HCT116 (cell line): ENCODE measurements around the gene HMGXB4. TPM values are rescaled to one million over a fixed set of nuclear protein-coding genes. Genes with fewer than 3 reads are reported as not detected.

Source experiments
- ATAC-seq: fragments of 200-7000 bp; cut with Tn5 transposase; 2 replicates; pipeline ENCODE4 v1.9.1; 2020; ENCODE audit warnings: mild to moderate bottlenecking, moderate library complexity
- BruUV-seq: library from RNA; stranded (reverse); fragments of 400-500 nt; replicated peaks from 2 replicates; lab custom pipeline; 2021; lab: Mats Ljungman, UMichigan
- CTCF ChIA-PET: fragments of 300-600 bp; sonication (Branson Sonifier 250); formaldehyde crosslinking; loops from one replicate; lab custom pipeline; 2021; ENCODE audit warnings: antibody characterized with exemption; lab: Charles Lee
- POLR2A ChIA-PET: fragments of 300-600, 350-600 bp; sonication (Branson Sonifier 250); formaldehyde crosslinking; loops from one replicate; lab custom pipeline; 2021; ENCODE audit warnings: antibody characterized with exemption; lab: Charles Lee
- RAD21 ChIA-PET, 2 experiments: fragments of 300-600 bp; sonication (Branson Sonifier 250); formaldehyde crosslinking; loops; one replicate each; lab custom pipeline; 2023; ENCODE audit warnings: low total read pairs in 2 of 2; ENCODE audit not compliant: uncharacterized antibody in 2 of 2, unreplicated experiment in 2 of 2, low non-redundant PET in 1 of 2; lab: Charles Lee
- DNase-seq: peaks from one replicate; pipeline ENCODE4 v3.0.0-alpha.2; 2010; ENCODE audit warnings: low read depth, low spot score
- H2AFZ ChIP-seq: fragments of 200-600 bp; shearing (Covaris generic), sonication (generic); 2 replicates; pipeline ENCODE4 v1.6.1; 2017; ENCODE audit warnings: low read depth, mixed run types, mixed read lengths, antibody characterized with exemption, low read length; ENCODE audit not compliant: poor library complexity, severe bottlenecking
- H3K27ac ChIP-seq: 2 replicates; pipeline ENCODE4 v1.5.1; 2012; ENCODE audit warnings: low read depth, low read length
- H3K27me3 ChIP-seq: fragments of 200-600 bp; sonication (generic); 2 replicates; pipeline ENCODE4 v1.6.1; 2016; ENCODE audit warnings: mixed run types, low read length, mixed read lengths; ENCODE audit not compliant: insufficient read depth
- H3K36me3 ChIP-seq, 2 experiments: fragments of 200-500 bp in 1 of 2; fragments of 200-600 bp in 1 of 2; sonication (Bioruptor generic) in 1 of 2; sonication (generic) in 1 of 2; 2 replicates each; pipeline versions ENCODE4 v1.5.1 to v1.6.1; 2014 to 2016; ENCODE audit warnings: low read length in 2 of 2, inconsistent platforms in 1 of 2, mixed read lengths in 1 of 2, mixed run types in 1 of 2; ENCODE audit not compliant: insufficient read depth in 2 of 2, control insufficient read depth in 1 of 2
- H3K4me1 ChIP-seq, 2 experiments: fragments of 200-600 bp in 1 of 2; sonication (generic) in 1 of 2; 2 replicates each; pipeline versions ENCODE4 v1.5.1 to v1.6.1; 2012 to 2017; ENCODE audit warnings: low read length in 2 of 2, inconsistent platforms in 1 of 2, mild to moderate bottlenecking in 1 of 2, mixed read lengths in 1 of 2, mixed run types in 1 of 2, moderate library complexity in 1 of 2; ENCODE audit not compliant: insufficient read depth in 2 of 2, control insufficient read depth in 1 of 2
- H3K4me2 ChIP-seq: fragments of 200-600 bp; sonication (generic); 2 replicates; pipeline ENCODE4 v1.6.1; 2017; ENCODE audit warnings: mixed run types, low read length, mixed read lengths
- H3K4me3 ChIP-seq, 2 experiments: fragments of 200-600 bp in 1 of 2; sonication (generic) in 1 of 2; replicated peaks in 1 of 2; 2 replicates each; pipeline ENCODE4 v1.5.1; 2011 to 2016; ENCODE audit warnings: low read length in 2 of 2, control low read depth in 1 of 2, low read depth in 1 of 2, mild to moderate bottlenecking in 1 of 2, mixed read lengths in 1 of 2, mixed run types in 1 of 2
- H3K79me2 ChIP-seq: fragments of 200-600 bp; sonication (generic); 2 replicates; pipeline ENCODE4 v1.6.1; 2017; ENCODE audit warnings: mild to moderate bottlenecking, mixed run types, low read length, moderate library complexity, mixed read lengths; ENCODE audit not compliant: insufficient read depth
- H3K9ac ChIP-seq: fragments of 200-600 bp; sonication (generic); 2 replicates; pipeline ENCODE4 v1.6.1; 2016; ENCODE audit warnings: low read length, mixed read lengths
- H3K9me2 ChIP-seq: fragments of 200-600 bp; sonication (generic), shearing (Covaris generic); 2 replicates; pipeline ENCODE4 v1.6.1; 2017; ENCODE audit warnings: mixed run types, mild to moderate bottlenecking, moderate library complexity; ENCODE audit not compliant: insufficient read depth
- H3K9me3 ChIP-seq, 2 experiments: fragments of 200-500 bp in 1 of 2; fragments of 200-600 bp in 1 of 2; sonication (Bioruptor generic) in 1 of 2; sonication (generic) in 1 of 2; 2 replicates each; pipeline ENCODE4 v1.6.1; 2014 to 2017; ENCODE audit warnings: low read length in 2 of 2, mixed read lengths in 2 of 2, inconsistent platforms in 1 of 2, low read depth in 1 of 2, mild to moderate bottlenecking in 1 of 2, mixed run types in 1 of 2, moderate library complexity in 1 of 2; ENCODE audit not compliant: control insufficient read depth in 1 of 2, insufficient read depth in 1 of 2
- H4K20me1 ChIP-seq: fragments of 200-600 bp; sonication (generic), shearing (Covaris generic); 2 replicates; pipeline ENCODE4 v1.6.1; 2017; ENCODE audit warnings: mixed run types, mild to moderate bottlenecking, moderate library complexity; ENCODE audit not compliant: insufficient read depth
- CBX3 ChIP-seq: IDR thresholded peaks from 2 replicates; pipeline ENCODE4 v1.6.1; 2012; ENCODE audit warnings: low read depth
- CTCF ChIP-seq, 3 experiments: fragments of 200-600 bp in 1 of 3; sonication (generic) in 1 of 3; IDR thresholded peaks in 2 of 3; conservative IDR thresholded peaks in 1 of 3; 2 replicates each; pipeline ENCODE4 v1.5.1; 2012 to 2017; ENCODE audit warnings: low read depth in 2 of 3, low read length in 2 of 3, antibody characterized with exemption in 1 of 3, borderline replicate concordance in 1 of 3, control low read depth in 1 of 3, mild to moderate bottlenecking in 1 of 3, mixed read lengths in 1 of 3, mixed run types in 1 of 3, moderate library complexity in 1 of 3; ENCODE audit not compliant: insufficient read depth in 1 of 3
- EZH2 ChIP-seq: fragments of 200-600 bp; sonication (generic); IDR thresholded peaks from 2 replicates; pipeline ENCODE4 v1.6.1; 2017; ENCODE audit warnings: antibody characterized with exemption, mixed run types
- POLR2AphosphoS5 ChIP-seq: IDR thresholded peaks from 2 replicates; pipeline ENCODE4 v1.6.1; 2011; ENCODE audit warnings: mild to moderate bottlenecking, low read depth, low read length, moderate library complexity
- RAD21 ChIP-seq: IDR thresholded peaks from 2 replicates; pipeline ENCODE4 v1.6.1; 2012; ENCODE audit warnings: low read depth, mild to moderate bottlenecking
- REST ChIP-seq: IDR thresholded peaks from 2 replicates; pipeline ENCODE4 v1.6.1; 2012; ENCODE audit warnings: low read depth
- SIN3A ChIP-seq: IDR thresholded peaks from 2 replicates; pipeline ENCODE4 v1.6.1; 2012; ENCODE audit warnings: low read depth
- SP1 ChIP-seq: IDR thresholded peaks from 2 replicates; pipeline ENCODE4 v1.6.1; 2012; ENCODE audit warnings: low read depth
- ZNF274 ChIP-seq: fragments of 200-500 bp; sonication (Bioruptor generic); IDR thresholded peaks from 2 replicates; pipeline ENCODE4 v1.6.1; 2014; ENCODE audit warnings: mild to moderate bottlenecking, low read depth, low read length, inconsistent platforms
- intact Hi-C: fragments of 100-400 bp; cut with micrococcal nuclease; formaldehyde crosslinking; loops from 2 replicates; pipeline ENCODE4 v1.10.0; 2022
- total RNA-seq: library from RNA; stranded (reverse); gene quantifications from one replicate; pipeline ENCODE4 v1.2.1, GENCODE V29; 2021; ENCODE audit not compliant: unreplicated experiment

Gene HMGXB4
- total RNA-seq, 1 experiment from 2014 or later, result 36.7 TPM

GRCh38 chr22:35333220-35333619 is 75.9 kb downstream of the HMGXB4 start (continued):
- no peak for TF ChIP-seq REST
- TF ChIP-seq POLR2AphosphoS5, result no peak
- TF ChIP-seq SP1, result no peak
- no peak for TF ChIP-seq ZNF274

- no peaks in the 10 kb centered on the region for H3K4me1 ChIP-seq
- H3K4me2 ChIP-seq, result no peak overlapping the region
- H2AFZ ChIP-seq, result no peak overlapping the region
- ChIA-PET CTCF (no interaction called here), POLR2A (no interaction called here), RAD21 (no interaction called here)
- no peaks in the 10 kb centered on the region for H4K20me1 ChIP-seq
- H3K4me3 ChIP-seq, result no peak overlapping the region
- H3K79me2 ChIP-seq, result no peaks in the 10 kb centered on the region
- no peak overlapping the region for H3K9ac ChIP-seq
- no peak for TF ChIP-seq SIN3A
- no peak for TF ChIP-seq CTCF (IDR thresholded peaks at IDR 0.05 in 2 of 3, conservative IDR thresholded peaks at IDR 0.05 in 1 of 3; ENCODE audit: borderline replicate concordance in 1 of 3, insufficient read depth in 1 of 3, low read depth in 2 of 3, low read length in 2 of 3)
- TF ChIP-seq EZH2, result no peak
- TF ChIP-seq CBX3, result no peak
- TF ChIP-seq RAD21, result no peak
- intact Hi-C loops, result no loop called here
- no peak overlapping the region for H3K27ac ChIP-seq
- H3K9me3 ChIP-seq, result no peaks in the 10 kb centered on the region
- no peak for DNase-seq
- H3K27me3 ChIP-seq, result no peaks in the 10 kb centered on the region
- ATAC-seq, result no peak
- H3K9me2 ChIP-seq, result no peaks in the 10 kb centered on the region
- no TSS peak for BruUV-seq
- H3K36me3 ChIP-seq, result no peaks in the 10 kb centered on the region
Measured at GRCh38 chr22:35334004-35334403, 76.7 kb downstream of the HMGXB4 start.
